HL-60 (cell line): Measurements from ENCODE around the gene TLR9.

Experiments used
- DNase-seq, 2 experiments: peaks; one replicate each; pipeline ENCODE4 v3.0.0-alpha.2; 2010 to 2020; ENCODE audit warnings: low read depth in 1 of 2, low spot score in 1 of 2
- H3K27ac ChIP-seq: fragments of 250-450 bp; sonication (Bioruptor Pico); replicated peaks from 2 replicates; pipeline ENCODE4 v1.5.1; 2020; ENCODE audit warnings: mild to moderate bottlenecking, moderate library complexity
- H3K27me3 ChIP-seq: fragments of 250-450 bp; sonication (Bioruptor Pico); 2 replicates; pipeline ENCODE4 v1.5.1; 2021; ENCODE audit warnings: mild to moderate bottlenecking, moderate library complexity; ENCODE audit not compliant: insufficient read depth, poor library complexity, severe bottlenecking
- H3K4me3 ChIP-seq: replicated peaks from 2 replicates; pipeline ENCODE4 v1.5.1; 2011; ENCODE audit warnings: mild to moderate bottlenecking, control low read depth, low read length; ENCODE audit not compliant: insufficient read depth
- GABPA ChIP-seq: IDR thresholded peaks from 2 replicates; pipeline ENCODE4 v1.6.1; 2012; ENCODE audit warnings: low read depth
- POLR2AphosphoS5 ChIP-seq: IDR thresholded peaks from 2 replicates; pipeline ENCODE4 v1.6.1; 2012; ENCODE audit warnings: low read depth
- SPI1 ChIP-seq: IDR thresholded peaks from 2 replicates; pipeline ENCODE4 v1.6.1; 2012; ENCODE audit warnings: low read depth, mild to moderate bottlenecking, borderline replicate concordance
- TF ChIP-seq, protein P1 (sequence below): IDR thresholded peaks from 2 replicates; pipeline ENCODE4 v1.6.1; 2012; ENCODE audit warnings: low read depth; ENCODE audit not compliant: insufficient replicate concordance
- TF ChIP-seq, protein P2 (sequence below): IDR thresholded peaks from one replicate; pipeline ENCODE4 v1.5.1; 2011; ENCODE audit warnings: low read length, control low read depth, inconsistent platforms; ENCODE audit not compliant: insufficient read depth

The TLR9 gene

GRCh38 chr3:52197842-52198625 lies 27.4 kb downstream of the TLR9 start, which contains the start of gene ALAS1:
TSS of gene ALAS1 (plus strand) at chr3:52198160. CDS start at chr3:52199242, 1,082 bp downstream.
- Histone ChIP-seq H3K27ac (peak within 1 kb of the TSS; percentile 88), H3K27me3 (no peaks in the 10 kb centered on the region), H3K4me3 (peak within 1 kb of the TSS; percentile 86)
- TF ChIP-seq SPI1, result peak; percentile 29; the same call in 1 of the 2 replicates
- TF ChIP-seq, protein P1, sequence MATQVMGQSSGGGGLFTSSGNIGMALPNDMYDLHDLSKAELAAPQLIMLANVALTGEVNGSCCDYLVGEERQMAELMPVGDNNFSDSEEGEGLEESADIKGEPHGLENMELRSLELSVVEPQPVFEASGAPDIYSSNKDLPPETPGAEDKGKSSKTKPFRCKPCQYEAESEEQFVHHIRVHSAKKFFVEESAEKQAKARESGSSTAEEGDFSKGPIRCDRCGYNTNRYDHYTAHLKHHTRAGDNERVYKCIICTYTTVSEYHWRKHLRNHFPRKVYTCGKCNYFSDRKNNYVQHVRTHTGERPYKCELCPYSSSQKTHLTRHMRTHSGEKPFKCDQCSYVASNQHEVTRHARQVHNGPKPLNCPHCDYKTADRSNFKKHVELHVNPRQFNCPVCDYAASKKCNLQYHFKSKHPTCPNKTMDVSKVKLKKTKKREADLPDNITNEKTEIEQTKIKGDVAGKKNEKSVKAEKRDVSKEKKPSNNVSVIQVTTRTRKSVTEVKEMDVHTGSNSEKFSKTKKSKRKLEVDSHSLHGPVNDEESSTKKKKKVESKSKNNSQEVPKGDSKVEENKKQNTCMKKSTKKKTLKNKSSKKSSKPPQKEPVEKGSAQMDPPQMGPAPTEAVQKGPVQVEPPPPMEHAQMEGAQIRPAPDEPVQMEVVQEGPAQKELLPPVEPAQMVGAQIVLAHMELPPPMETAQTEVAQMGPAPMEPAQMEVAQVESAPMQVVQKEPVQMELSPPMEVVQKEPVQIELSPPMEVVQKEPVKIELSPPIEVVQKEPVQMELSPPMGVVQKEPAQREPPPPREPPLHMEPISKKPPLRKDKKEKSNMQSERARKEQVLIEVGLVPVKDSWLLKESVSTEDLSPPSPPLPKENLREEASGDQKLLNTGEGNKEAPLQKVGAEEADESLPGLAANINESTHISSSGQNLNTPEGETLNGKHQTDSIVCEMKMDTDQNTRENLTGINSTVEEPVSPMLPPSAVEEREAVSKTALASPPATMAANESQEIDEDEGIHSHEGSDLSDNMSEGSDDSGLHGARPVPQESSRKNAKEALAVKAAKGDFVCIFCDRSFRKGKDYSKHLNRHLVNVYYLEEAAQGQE, result peak; percentile 38
- no peak for TF ChIP-seq GABPA
- peak; percentile 53; the same call in 1 of the 2 replicates for TF ChIP-seq POLR2AphosphoS5
- TF ChIP-seq, protein P2, sequence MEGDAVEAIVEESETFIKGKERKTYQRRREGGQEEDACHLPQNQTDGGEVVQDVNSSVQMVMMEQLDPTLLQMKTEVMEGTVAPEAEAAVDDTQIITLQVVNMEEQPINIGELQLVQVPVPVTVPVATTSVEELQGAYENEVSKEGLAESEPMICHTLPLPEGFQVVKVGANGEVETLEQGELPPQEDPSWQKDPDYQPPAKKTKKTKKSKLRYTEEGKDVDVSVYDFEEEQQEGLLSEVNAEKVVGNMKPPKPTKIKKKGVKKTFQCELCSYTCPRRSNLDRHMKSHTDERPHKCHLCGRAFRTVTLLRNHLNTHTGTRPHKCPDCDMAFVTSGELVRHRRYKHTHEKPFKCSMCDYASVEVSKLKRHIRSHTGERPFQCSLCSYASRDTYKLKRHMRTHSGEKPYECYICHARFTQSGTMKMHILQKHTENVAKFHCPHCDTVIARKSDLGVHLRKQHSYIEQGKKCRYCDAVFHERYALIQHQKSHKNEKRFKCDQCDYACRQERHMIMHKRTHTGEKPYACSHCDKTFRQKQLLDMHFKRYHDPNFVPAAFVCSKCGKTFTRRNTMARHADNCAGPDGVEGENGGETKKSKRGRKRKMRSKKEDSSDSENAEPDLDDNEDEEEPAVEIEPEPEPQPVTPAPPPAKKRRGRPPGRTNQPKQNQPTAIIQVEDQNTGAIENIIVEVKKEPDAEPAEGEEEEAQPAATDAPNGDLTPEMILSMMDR, result no peak
- DNase-seq, result peak; percentile 89 to 91

DNA sequence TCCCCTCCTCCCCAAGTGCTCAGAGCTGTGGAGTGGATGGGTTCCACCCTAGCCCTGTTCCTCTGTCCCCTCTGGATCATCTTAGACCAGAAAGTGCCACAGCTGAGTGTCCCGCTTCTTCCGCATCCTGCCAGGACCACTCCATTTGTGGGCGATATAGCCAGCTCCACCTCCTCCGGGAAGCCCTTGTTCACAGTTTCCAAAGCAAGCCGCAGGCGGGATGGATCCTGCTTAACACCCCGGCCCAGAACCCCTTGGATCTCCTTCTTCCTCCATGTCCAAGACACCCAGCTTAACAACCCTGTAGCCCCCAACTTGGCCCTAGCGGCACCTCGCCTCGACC lies 28.0 kb downstream of the TLR9 start:
- Histone ChIP-seq H3K27me3 (no peaks in the 10 kb centered on the region), H3K4me3 (0 out of 2 replicates have a peak overlapping the region, but pooled peaks have one; percentile 86), H3K27ac (peak overlapping the region; percentile 88)
- TF ChIP-seq SPI1 (no peak), POLR2AphosphoS5 (no peak), GABPA (no peak)
- TF ChIP-seq, protein P2, result no peak
- TF ChIP-seq, protein P1, result no peak
- no peak for DNase-seq

DNA sequence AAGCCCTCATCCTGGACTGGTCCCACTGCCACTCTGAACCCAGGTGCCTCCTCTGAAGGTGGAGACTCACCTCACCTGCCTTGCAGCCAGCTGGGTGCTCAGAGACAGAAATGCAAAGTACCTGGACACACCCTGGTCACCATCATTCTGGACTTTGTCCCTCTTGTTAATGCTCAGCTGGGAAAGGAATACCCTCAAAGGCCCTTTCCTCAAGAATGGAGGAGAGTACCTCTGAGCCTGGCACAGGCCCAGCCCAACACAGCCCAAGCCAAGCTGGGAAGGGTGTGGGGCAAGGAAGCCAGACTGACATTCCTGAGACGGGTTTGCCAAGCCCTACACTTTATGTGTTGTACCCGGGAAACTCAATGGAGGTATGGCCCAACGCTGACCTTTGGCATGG lies 28.5 kb downstream of the TLR9 start:
- Histone ChIP-seq H3K27me3 (no peaks in the 10 kb centered on the region), H3K27ac (peak overlapping the region; percentile 88), H3K4me3 (no peak overlapping the region)
- DNase-seq, result no peak
- TF ChIP-seq SPI1, result no peak
- no peak for TF ChIP-seq POLR2AphosphoS5
- TF ChIP-seq GABPA, result no peak
- TF ChIP-seq, protein P1, result no peak
- TF ChIP-seq, protein P2, result no peak
